ENCODE data around the gene MTNR1B. TPM values are rescaled to one million over a fixed set of nuclear protein-coding genes. Genes with fewer than 3 reads are reported as not detected.

MTNR1B gene
- polyA plus RNA-seq, 1 donor from 2014 or later: not detected

- no peaks in the 10 kb centered on the region for H3K36me3 Mint-ChIP-seq
- H3K4me3 Mint-ChIP-seq: no peak overlapping the region
- peaks cover 5% of the 10 kb centered on the region for H3K27me3 Mint-ChIP-seq
- no peaks in the 10 kb centered on the region for H3K9me3 Mint-ChIP-seq
- no peaks in the 10 kb centered on the region for H3K4me1 Mint-ChIP-seq
- H3K27ac Mint-ChIP-seq: no peak overlapping the region
Measured at GRCh38 chr11:92965196-92965595, 4.3 kb upstream of the MTNR1B start.

GRCh38 chr11:92967178-92967577, 2.3 kb upstream of the MTNR1B start:
- Mint-ChIP-seq H3K27me3 (peaks cover 7% of the 10 kb centered on the region), H3K27ac (no peak overlapping the region), H3K36me3 (no peaks in the 10 kb centered on the region), H3K4me3 (no peak overlapping the region), H3K9me3 (no peaks in the 10 kb centered on the region), H3K4me1 (no peaks in the 10 kb centered on the region)

DNA sequence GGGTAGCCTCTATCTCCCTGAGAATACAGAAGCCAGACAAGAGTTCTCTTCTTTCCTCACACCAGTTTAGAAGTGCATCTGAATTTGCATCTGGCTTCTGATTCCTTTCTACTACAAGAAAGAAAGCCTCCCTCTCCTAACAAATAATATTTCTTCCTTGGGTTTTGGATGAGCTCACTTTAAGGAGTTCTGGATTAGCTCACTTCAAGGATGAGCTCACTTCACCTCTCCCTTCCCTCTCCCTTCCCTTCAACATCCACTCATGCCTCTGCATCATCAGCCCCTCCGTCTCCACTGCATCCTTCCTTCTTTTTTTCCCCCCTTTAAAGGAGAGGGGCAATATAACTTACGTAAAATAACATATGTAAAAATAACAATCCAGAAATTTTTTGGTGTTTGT, 1.6 kb upstream of the MTNR1B start:
- Mint-ChIP-seq H3K27me3 (peaks cover 7% of the 10 kb centered on the region), H3K27ac (no peak overlapping the region), H3K4me3 (no peak overlapping the region), H3K36me3 (no peaks in the 10 kb centered on the region), H3K9me3 (no peaks in the 10 kb centered on the region), H3K4me1 (no peaks in the 10 kb centered on the region)

GRCh38 chr11:92969293-92969633, 188 bp upstream of the MTNR1B start:
- Mint-ChIP-seq H3K9me3 (no peaks in the 10 kb centered on the region), H3K4me3 (no peak overlapping the region), H3K4me1 (no peaks in the 10 kb centered on the region), H3K36me3 (no peaks in the 10 kb centered on the region), H3K27ac (no peak overlapping the region), H3K27me3 (peaks cover 8% of the 10 kb centered on the region)

DNA sequence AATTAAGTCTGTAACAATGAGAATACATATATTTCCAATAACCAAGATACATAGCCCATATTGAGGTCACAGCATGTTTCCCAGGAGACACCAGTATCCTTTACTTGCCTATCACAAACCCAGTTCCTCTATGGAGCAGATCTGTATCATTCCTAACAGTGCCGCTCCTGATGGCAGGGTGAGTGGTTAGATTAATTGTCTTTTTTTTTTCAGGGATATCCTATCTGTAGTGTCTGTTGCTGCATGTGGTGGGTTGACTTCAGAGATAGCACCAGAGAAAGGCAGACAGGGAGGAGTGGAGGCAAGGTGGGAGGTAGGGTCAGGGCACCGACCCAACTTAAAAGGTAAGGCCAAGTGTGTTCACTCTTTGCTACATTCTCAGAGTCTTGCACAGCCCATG, 2.8 kb downstream of the MTNR1B start:
- no peaks in the 10 kb centered on the region for H3K4me1 Mint-ChIP-seq
- no peaks in the 10 kb centered on the region for H3K36me3 Mint-ChIP-seq
- H3K27me3 Mint-ChIP-seq: peaks cover 8% of the 10 kb centered on the region
- H3K4me3 Mint-ChIP-seq: no peak overlapping the region
- peaks cover 0 to 2% (median 0%) of the 10 kb centered on the region in 3 donors for H3K9me3 Mint-ChIP-seq
- H3K27ac Mint-ChIP-seq: no peak overlapping the region

- H3K4me1 Mint-ChIP-seq: no peaks in the 10 kb centered on the region
- peaks cover 4% of the 10 kb centered on the region for H3K27me3 Mint-ChIP-seq
- peaks cover 0 to 2% (median 0%) of the 10 kb centered on the region in 3 donors for H3K9me3 Mint-ChIP-seq
- H3K4me3 Mint-ChIP-seq: no peak overlapping the region
- H3K27ac Mint-ChIP-seq: no peak overlapping the region
- no peaks in the 10 kb centered on the region for H3K36me3 Mint-ChIP-seq
Measured at GRCh38 chr11:92975285-92975684, 5.8 kb downstream of the MTNR1B start.

GRCh38 chr11:92976681-92977080, 7.2 kb downstream of the MTNR1B start:
- Mint-ChIP-seq H3K36me3 (peaks cover under 1% of the 10 kb centered on the region), H3K9me3 (peaks cover 0 to 2% (median 0%) of the 10 kb centered on the region in 3 donors), H3K27me3 (peaks cover 4% of the 10 kb centered on the region), H3K4me1 (no peaks in the 10 kb centered on the region), H3K4me3 (no peak overlapping the region), H3K27ac (no peak overlapping the region)

- H3K27ac Mint-ChIP-seq: no peak overlapping the region
- peaks cover 2% of the 10 kb centered on the region for H3K36me3 Mint-ChIP-seq
- H3K9me3 Mint-ChIP-seq: peaks cover 0 to 2% (median 0%) of the 10 kb centered on the region in 3 donors
- peaks cover 1% of the 10 kb centered on the region for H3K27me3 Mint-ChIP-seq
- peak overlapping the region in 1 of 4 donors; percentile 63 for H3K4me3 Mint-ChIP-seq
- H3K4me1 Mint-ChIP-seq: no peaks in the 10 kb centered on the region
Measured at GRCh38 chr11:92977401-92977800, 8.0 kb downstream of the MTNR1B start.

DNA sequence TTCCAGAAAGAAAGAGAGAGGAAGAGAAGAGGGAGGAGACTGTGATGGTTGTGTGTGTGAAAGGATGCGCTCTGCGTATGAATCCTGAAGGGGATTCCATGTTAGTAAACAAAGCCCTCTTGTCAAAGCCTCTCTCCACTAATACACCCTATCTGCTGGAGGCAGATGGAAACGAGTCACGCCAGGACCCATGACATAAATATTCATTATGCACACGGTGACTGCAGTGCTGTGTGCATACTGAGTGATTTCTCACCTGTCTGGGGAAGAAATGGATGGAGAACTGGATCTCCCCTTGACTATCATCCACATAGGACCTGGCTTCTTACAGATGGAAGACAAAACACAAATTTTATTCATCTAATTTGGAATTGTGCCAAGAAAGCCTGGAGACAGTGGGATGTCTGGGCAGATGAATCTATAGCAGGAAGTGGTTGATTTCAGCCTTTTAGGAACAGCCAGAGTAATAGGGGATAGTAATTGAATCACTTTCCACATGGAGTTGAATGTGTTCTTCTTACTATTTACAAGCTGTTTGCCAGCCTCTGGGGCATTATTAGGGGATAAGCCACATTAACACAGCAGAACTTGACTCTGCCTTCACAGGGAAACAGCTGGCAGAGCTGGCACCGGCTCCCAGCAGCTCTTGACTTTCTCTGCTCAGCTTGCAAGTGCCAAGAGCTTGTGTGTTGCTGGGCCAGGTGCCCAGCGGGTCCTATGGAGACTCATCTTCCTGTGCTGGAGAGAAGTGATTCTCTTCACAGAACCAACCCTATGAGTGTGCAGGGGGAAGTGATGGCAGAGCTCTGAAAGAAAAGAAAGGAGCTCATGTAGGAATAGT, 9.0 kb downstream of the MTNR1B start:
- Mint-ChIP-seq H3K27ac (no peak overlapping the region), H3K9me3 (peaks cover 0 to 2% (median 0%) of the 10 kb centered on the region in 3 donors), H3K27me3 (no peaks in the 10 kb centered on the region), H3K4me1 (no peaks in the 10 kb centered on the region), H3K36me3 (peaks cover 2% of the 10 kb centered on the region), H3K4me3 (no peak overlapping the region)

GRCh38 chr11:92979176-92979575, 9.7 kb downstream of the MTNR1B start:
- H3K36me3 Mint-ChIP-seq: peaks cover 2% of the 10 kb centered on the region
- H3K9me3 Mint-ChIP-seq: peaks cover 0 to 2% (median 0%) of the 10 kb centered on the region in 3 donors
- H3K4me1 Mint-ChIP-seq: no peaks in the 10 kb centered on the region
- no peaks in the 10 kb centered on the region for H3K27me3 Mint-ChIP-seq
- no peak overlapping the region for H3K27ac Mint-ChIP-seq
- no peak overlapping the region for H3K4me3 Mint-ChIP-seq

DNA sequence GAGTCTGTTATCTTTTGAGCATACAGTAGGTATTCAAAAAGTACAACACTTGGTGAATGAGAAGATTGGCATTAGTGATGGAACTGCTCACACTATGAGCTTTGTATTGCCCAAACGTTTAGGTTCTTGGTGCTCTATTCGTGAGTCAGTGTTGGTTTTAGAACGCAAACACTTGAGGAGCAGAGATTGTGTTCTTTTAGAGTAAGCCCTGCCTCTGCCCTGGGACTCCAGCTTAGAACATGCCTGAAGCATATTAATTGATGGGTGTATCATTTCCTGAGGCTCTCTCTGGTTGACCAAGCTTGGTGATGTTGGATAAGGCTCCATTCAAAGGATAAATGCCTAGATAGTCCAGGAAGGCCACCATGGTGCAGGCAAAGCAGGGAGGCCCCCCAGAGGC, 10.9 kb downstream of the MTNR1B start:
- Mint-ChIP-seq H3K36me3 (peaks cover 2% of the 10 kb centered on the region), H3K4me1 (no peaks in the 10 kb centered on the region), H3K9me3 (peaks cover 0 to 2% (median 0%) of the 10 kb centered on the region in 3 donors), H3K27me3 (no peaks in the 10 kb centered on the region), H3K27ac (no peak overlapping the region), H3K4me3 (no peak overlapping the region)

DNA sequence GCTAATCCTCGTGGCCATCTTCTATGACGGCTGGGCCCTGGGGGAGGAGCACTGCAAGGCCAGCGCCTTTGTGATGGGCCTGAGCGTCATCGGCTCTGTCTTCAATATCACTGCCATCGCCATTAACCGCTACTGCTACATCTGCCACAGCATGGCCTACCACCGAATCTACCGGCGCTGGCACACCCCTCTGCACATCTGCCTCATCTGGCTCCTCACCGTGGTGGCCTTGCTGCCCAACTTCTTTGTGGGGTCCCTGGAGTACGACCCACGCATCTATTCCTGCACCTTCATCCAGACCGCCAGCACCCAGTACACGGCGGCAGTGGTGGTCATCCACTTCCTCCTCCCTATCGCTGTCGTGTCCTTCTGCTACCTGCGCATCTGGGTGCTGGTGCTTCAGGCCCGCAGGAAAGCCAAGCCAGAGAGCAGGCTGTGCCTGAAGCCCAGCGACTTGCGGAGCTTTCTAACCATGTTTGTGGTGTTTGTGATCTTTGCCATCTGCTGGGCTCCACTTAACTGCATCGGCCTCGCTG, 12.1 kb downstream of the MTNR1B start:
- Mint-ChIP-seq H3K4me3 (no peak overlapping the region), H3K27ac (no peak overlapping the region), H3K9me3 (peaks cover 0 to 2% (median 0%) of the 10 kb centered on the region in 3 donors), H3K27me3 (no peaks in the 10 kb centered on the region), H3K4me1 (no peaks in the 10 kb centered on the region), H3K36me3 (peaks cover 2% of the 10 kb centered on the region)

- H3K27ac Mint-ChIP-seq: no peak overlapping the region
- no peak overlapping the region for H3K4me3 Mint-ChIP-seq
Measured at GRCh38 chr11:92986585-92986984, 17.1 kb downstream of the MTNR1B start.

DNA sequence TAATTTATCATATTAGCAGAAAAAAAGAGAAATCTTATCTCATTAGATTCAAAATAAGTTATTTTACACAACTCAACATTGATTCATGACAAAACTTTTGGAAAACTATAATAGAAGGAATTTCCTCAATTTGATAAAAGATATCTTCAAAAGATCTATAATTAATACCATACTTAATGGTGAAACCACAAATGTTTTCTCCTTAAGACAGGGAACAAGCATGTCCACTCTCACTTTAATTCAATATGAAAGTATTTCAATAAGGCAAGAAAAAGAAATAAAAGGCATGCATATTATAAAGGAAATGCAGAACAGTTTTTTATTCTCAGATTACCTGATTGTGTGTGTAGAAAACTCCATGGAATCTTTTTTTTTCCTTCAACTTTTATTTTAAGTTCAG, 23.6 kb downstream of the MTNR1B start:
- Mint-ChIP-seq H3K27me3 (no peaks in the 10 kb centered on the region), H3K36me3 (no peaks in the 10 kb centered on the region), H3K9me3 (peaks cover 3 to 7% (median 3%) of the 10 kb centered on the region in 3 donors), H3K4me1 (no peaks in the 10 kb centered on the region), H3K4me3 (no peak overlapping the region), H3K27ac (no peak overlapping the region)

More at GRCh38 chr11:92986585-92986984, 17.1 kb downstream of the MTNR1B start:
- peaks cover 2% of the 10 kb centered on the region for H3K36me3 Mint-ChIP-seq
- H3K4me1 Mint-ChIP-seq: no peaks in the 10 kb centered on the region
- H3K27me3 Mint-ChIP-seq: no peaks in the 10 kb centered on the region
- H3K9me3 Mint-ChIP-seq: peaks cover 3 to 7% (median 3%) of the 10 kb centered on the region in 3 donors

DNA sequence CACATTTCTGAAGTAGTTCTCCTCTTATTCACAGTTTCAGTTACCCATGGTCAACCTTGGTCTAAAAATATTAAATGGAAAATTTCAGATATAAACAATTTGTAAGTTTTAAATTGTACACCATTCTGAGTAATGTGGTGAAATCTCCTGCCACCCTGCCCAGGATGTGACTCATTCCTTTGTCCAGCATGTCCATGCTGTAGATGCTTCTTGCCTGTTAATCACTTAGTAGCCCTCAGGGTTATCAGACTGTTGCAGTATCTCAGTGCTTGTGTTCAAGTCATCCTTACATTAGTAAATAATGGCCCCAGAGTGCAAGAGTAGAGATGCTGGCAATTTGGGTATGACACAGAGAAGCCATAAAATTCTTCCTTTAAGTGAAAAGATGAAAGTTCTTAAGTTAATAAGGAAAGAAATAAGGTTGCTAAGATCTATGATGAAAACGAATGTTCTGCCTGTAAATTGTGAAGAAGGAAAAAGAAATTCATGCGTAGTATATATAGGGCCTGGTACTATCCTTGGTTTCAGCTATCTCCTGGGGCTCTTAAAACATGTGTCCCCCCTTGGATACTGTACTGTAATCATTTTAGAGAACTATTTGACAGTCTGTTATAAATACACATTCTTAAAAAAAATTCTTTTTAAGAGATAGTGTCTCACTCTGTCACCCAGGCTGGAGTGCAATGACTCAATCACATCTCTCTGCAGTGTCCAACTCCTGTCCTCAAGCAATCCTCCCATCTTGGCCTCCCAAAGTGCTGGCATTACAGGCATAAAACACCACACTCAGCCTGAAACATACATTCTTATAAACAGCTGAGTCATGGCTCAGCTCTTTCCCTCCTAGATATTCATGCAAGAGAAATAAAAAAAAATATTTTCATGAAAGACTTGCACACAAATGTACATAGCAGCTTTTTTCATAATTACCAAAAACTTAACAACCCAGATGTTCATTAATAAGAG, 31.3 kb downstream of the MTNR1B start:
- Mint-ChIP-seq H3K36me3 (no peaks in the 10 kb centered on the region), H3K27ac (no peak overlapping the region), H3K4me3 (no peak overlapping the region), H3K4me1 (peaks cover 0 to 2% (median 0%) of the 10 kb centered on the region in 3 donors), H3K9me3 (peaks cover 2 to 5% (median 2%) of the 10 kb centered on the region in 3 donors), H3K27me3 (no peaks in the 10 kb centered on the region)

Measured in IgD-negative memory B cell (primary cell).